EH (cell line): ENCODE measurements around the gene AKAP13.

Source experiments
- DNase-seq: peaks from one replicate; pipeline ENCODE4 v3.0.0-alpha.2; 2015; ENCODE audit warnings: low read depth

Gene AKAP13

GRCh38 chr15:85388566-85389305 lies 8.3 kb downstream of the AKAP13 start:
- no peak for DNase-seq

GRCh38 chr15:85389306-85389650 lies 8.9 kb downstream of the AKAP13 start:
- no peak for DNase-seq

- DNase-seq, result no peak
Observed at GRCh38 chr15:85389772-85390171, 9.4 kb downstream of the AKAP13 start.

GRCh38 chr15:85393210-85393609 lies 12.8 kb downstream of the AKAP13 start:
- DNase-seq, result no peak

GRCh38 chr15:85394554-85395333 lies 14.3 kb downstream of the AKAP13 start:
- DNase-seq, result no peak

- no peak for DNase-seq
Observed at GRCh38 chr15:85396554-85396953, 16.2 kb downstream of the AKAP13 start.

GRCh38 chr15:85397151-85397550 lies 16.7 kb downstream of the AKAP13 start:
- DNase-seq, result no peak

- no peak for DNase-seq
Observed at GRCh38 chr15:85397926-85398325, 17.5 kb downstream of the AKAP13 start.

GRCh38 chr15:85398822-85399221 lies 18.4 kb downstream of the AKAP13 start:
- DNase-seq, result no peak

- no peak for DNase-seq
Observed at GRCh38 chr15:85399627-85400026, 19.2 kb downstream of the AKAP13 start.

GRCh38 chr15:85400606-85401005 lies 20.2 kb downstream of the AKAP13 start:
- no peak for DNase-seq

GRCh38 chr15:85401108-85401774 lies 20.8 kb downstream of the AKAP13 start:
- no peak for DNase-seq

- peak; percentile 82 for DNase-seq
Observed at GRCh38 chr15:85402195-85402881, 21.9 kb downstream of the AKAP13 start.

- peak; percentile 80 for DNase-seq
Observed at GRCh38 chr15:85403745-85404144, 23.3 kb downstream of the AKAP13 start.

- DNase-seq, result no peak
Observed at GRCh38 chr15:85404176-85404917, 23.9 kb downstream of the AKAP13 start.

GRCh38 chr15:85404918-85405866 lies 24.8 kb downstream of the AKAP13 start:
- DNase-seq, result peak; percentile 49

- peak; percentile 84 for DNase-seq
Observed at GRCh38 chr15:85406916-85407315, 26.5 kb downstream of the AKAP13 start.

GRCh38 chr15:85407421-85408269 lies 27.2 kb downstream of the AKAP13 start:
- peak; percentile 92 for DNase-seq

- DNase-seq, result no peak
Observed at GRCh38 chr15:85408270-85408746, 27.9 kb downstream of the AKAP13 start.
